Stimulated activated CD4-positive, alpha-beta T cell treated with anti-CD3 and anti-CD28 coated beads, TNF-alpha, amount 100 ng/mL, for 4 hours (primary cell): ENCODE measurements around the gene COL1A1.

Experiments used
- DNase-seq, 3 experiments: peaks; one replicate each; pipeline ENCODE4 v3.0.0-alpha.2; 2020; ENCODE audit warnings: low read depth in 3 of 3

Gene COL1A1

DNA sequence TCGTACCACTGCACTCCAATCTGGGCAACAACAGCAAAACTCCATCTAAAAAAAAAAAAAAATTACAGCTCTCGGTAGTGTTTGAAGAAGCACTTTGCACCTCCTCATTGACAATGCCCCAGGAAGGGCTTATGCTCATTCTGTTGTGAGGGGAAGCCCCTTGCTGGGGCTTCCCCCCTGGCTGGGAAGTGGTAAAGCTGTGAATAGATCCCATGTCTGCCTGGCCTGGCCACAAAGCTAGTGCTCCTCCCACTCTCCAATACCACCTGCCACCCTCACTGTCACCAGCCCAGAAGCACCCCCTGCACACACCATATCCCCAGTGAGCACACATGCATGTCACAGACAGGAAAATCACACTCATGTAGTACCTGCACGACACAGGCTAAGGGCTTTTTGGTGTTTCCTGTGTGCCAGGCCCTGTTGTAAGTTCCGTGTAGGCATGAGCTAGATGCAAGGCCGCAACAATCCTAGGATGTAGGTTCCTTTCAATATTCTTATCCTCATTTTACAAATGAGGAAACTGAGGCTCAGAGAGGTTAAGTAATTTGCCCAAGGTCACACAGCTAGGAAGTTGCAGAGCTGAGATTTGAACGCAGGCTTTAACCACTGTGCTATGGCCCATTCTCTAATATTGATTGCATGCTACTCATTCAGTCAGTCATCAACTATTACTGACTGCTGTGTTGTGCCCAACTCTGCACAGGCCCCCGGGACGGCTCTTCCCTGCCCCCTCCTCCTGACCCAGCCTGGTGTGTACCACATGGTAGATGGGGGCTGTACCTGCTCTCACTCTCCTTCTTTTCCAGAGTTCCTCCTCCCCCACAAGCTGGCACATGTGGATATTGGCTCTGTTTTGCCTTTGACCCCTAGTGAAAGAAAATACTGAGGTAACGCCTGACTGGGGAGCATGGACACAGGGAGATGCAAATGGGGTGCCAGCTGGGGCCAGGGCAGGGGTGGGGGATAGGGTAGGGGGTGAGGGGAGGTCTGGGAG is 11.9 kb upstream of the COL1A1 start:
- no peak for DNase-seq

DNA sequence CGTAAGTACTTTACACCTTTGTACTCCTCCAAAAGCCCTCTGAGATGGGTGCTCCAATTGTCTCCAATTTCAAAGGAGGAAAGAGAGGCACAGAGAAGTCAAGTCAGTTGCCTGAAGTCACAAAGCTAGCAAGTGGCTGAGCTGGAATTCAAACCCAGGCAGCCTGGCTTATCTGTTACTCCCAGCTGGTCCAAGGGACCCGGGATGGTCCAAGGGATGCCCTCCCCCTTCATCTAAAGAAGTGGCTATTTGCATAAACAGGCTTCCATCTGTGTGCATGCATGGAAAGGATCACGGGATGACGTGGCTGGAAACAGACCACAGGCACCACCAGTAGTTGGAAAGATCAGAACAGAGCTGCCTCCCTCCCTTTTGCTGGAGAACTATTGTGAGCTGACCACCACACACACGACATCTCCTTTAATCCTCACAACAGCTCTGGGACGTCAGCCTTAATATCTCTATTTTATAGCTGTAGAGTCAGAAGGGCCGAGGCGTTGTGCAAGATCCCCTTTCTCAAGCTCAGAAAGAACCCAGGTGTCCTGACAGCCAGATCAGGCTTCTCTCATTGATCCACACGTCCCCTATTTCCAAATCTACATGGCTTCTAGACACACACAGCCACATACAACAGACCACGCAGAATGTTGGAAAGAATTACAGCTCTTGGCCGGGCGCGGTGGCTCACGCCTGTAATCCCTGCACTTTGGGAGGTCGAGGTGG is 10.9 kb upstream of the COL1A1 start:
- DNase-seq: no peak

DNA sequence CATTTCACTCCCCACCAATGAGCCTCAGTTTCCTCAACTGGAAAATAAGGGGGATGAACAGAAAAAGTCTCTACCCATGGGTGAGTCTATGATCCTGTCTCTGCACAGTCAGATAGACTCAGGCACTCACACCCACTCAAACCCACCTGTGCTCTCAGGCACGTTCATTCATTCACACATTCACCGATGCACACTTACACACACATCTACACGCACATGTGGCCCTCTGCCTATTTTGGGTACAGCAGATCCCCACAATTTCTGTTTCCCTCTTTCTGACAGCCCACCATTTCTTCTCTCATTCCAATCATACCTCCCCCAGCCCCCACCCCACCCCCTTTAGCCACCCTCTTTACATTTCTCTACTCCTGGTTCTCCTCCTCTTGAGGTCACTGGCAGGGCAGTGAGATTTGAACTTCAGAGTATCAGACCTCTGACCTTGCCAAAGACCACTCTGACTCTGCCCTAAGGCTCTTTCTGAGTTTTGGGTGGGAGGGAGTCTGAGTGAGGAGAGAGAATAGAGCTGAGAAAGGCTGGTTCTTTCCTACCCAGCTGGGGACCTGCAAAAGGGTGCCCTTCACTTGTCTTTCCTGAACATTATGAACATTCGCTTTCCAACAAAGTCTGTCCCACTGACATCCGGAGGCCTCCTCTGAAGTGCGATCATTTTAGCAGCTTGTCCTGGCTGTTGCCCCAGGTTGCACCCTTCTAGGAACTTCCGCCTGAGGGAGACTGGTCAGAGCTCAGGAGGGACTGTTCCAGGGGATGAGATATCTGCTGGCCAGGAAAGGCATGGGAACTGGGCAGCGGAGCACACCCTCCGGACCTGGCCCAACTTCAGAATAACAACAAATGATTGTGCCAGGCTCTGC is 10.1 kb upstream of the COL1A1 start:
- no peak for DNase-seq

DNA sequence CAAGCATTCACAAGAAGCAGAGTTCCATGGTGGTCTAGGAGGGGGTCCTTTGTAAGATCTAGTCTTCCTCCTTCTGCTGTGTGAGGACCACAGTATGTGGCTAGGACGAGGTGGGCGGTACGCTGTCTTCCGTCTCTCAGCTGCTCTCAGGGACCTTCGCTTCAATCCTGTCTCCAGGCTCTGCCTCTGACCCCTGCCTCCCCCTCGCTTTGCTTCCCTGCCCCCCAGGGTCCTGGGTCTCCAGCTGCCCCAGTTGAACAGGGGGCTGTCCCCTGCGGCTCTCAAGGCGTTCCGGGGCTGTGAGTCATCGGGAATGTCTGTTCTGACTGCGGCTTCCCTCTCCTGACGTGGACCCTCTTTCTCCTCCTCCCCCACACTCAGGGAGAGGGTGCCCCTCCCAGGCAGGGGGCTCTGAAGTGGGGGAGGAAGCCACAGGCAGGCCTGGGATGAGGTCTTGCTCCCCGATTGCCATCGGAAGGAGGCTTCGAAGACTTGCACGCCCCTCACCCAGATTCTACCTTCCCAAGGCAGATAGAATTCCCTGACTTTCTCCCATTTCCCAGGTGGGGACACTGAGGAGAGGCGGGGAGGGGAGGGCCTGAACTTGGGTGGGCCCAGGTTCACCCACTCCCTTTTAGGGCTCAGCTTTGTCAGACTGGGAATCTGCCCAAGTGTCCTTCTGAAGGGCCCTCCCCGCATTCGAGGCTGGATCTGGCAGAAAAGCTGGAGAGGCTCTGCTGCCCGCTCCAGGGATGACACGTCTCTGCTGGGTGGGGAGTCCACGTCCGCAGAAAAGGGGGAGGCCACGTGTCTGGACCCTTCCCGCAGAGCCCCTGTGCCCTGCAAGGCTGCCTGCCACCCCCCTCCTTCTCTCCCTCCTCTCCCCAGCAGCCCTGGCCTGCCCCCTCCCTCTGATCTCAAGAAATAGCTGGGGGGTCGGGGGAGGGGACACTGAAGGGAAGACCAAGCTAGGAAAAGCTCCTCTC is 9.1 kb upstream of the COL1A1 start:
- no peak for DNase-seq

DNA sequence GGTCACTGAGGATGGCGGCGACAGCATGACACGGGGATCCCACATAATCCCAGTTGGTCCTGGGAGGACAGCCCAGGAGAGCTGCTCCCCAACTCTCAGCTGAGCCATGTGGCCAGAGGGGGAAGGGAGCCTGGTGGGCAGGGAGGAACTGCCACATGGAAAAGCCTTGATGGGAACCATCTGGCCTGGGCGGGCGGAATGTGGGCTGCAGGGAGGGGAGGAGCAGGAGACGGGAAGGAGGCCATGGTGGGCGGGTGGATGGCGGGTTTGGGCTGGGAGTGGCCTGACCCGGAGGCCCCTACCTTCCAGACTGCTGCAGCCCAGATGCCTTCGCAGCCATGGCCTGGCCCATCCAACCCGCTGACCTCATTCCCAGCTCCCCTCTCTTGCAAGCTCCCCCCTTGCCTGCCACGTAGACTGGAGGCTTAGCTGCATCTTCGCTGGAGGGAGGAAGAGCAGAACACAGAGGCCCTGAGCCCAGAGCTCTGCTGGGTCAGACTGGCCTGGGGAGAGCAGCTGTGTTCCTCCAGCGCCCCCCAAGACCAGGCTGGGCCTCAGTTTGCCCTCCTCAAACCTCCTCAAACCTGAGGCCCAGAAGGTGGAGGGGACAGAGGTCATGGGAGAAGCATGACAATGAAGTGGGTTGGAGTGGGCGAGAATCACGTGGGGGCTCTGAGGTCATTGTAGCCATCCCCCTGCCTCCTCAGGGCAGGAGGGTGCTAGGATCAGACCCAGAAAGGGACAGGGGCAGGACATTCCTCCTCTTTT is 8.2 kb upstream of the COL1A1 start:
- DNase-seq: no peak

DNA sequence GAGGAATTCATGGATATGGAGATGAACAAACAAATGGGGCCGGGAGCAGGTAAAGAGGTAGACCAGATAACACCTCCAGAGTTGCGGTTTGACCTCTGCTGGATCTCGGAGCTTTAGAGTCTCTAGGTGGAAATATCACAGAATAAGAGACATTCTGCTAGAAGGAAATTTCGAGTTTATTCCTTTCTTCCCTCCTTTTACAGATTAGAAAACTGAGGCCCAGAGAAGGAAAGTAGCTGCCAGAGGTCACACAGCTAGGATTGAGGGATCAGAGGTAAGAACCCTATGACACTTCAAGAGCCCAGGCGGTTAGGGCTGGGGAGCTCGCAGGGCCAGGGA is 7.7 kb upstream of the COL1A1 start:
- no peak for DNase-seq

DNA sequence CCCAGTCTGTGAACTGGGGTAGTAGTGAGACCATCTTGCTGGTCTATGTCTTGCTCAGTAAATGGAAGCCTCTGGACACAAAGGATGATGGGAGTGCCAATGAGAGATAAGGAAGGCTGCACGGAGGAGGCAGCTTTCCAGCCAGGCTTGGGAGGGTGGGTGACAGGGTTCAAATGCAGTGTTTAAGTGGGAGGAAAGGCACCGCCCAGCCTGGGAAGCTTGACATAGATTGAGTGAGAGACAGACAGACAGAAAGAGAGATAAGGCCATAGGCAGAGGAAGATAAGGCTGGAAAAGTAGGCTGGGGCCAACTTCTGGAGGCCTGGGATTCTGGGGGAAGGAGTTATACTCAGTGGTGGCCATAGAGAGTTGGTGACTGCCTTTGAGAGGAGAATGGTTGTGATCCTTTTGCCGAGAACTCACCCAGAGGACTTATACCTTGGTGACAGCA is 7.2 kb upstream of the COL1A1 start:
- DNase-seq: no peak

DNA sequence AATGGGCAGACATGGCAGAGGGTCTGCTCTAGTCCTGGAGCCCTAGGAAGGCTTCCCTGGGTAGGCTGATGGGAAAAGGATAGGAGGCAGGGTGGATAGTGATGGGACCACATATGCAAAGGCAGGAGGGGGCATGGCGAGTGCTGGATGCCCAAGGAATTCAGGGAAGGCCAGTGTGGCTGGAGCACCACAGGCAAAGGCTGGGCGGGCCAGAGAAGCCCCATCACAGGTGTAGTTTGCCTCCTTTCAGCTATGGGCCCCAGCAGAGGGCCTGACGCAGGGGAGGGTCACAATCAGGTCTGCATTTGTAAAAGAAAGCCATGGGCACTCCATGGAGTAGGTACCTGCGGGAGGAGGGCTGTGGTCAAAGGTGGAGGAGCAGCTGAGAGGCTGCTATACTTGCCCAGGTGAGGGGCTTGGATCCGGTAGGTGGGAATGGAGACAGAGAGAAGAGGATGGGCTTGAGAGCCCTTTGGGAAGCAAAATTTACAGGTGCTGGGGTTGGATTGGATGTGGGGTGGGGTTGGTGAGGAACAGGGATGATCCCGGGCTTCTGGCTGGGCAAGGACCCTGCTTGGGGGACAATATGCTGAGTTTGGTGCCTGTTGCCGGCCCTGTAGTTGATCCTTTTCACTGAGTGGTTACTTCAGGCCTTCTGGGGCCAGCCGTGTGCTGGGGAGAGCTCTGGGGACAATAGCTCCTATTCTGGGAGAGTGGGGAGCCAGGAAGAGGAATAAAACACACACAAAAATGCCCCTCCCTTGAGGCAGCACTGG is 6.5 kb upstream of the COL1A1 start:
- DNase-seq: no peak

DNA sequence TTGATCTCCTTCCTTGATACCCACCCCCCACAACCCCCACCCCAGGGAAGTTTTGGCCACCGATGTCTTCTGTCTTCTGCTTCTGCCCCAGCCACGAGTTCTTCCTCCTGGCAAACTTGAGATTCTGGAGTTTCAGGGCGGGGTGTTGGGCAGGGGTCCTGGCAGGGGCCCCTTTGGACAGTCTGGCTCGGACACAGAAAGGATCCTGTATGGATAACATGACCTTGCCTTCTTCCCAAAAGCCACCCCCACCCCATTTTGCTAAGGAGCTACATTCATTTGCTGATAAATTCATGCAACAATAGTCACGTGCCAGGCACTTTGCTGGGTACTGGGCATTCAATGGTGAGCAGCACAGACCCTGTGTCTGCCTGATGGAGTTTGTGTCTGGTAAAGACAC is 5.9 kb upstream of the COL1A1 start:
- no peak for DNase-seq

DNA sequence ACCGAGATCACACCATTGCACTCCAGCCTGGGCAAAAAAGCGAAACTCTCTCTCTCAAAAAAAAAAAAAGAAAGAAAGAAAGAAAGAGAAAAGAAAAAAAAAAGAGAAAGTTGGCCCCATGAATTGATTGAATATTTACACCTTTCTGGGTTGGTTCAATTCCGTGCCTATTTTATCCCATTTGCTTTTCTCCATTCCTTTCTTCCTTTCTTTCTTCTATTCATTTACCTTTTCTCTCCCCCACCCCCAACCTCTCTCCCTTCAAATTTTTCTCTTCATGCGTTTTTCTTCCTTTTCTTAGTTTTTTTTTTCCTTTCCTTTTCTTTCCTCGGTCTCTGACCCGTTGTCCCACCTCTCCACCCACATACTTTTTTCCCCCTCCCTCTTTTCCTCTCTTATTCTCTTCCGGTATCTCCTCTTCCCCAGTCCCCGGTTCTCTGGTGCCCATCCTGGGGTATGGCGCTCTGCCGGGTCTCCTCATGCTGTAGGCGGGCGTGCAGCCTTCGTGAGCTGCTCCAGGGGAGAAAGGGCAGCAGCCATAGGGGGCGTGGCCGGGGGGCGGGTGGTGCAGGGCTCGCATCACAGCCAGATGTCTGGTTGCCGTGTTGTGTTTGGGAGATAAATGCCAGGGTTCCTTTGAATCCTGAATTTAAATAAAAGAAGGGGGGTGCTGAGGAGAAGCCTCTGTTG is 5.3 kb upstream of the COL1A1 start:
- DNase-seq: no peak

DNA sequence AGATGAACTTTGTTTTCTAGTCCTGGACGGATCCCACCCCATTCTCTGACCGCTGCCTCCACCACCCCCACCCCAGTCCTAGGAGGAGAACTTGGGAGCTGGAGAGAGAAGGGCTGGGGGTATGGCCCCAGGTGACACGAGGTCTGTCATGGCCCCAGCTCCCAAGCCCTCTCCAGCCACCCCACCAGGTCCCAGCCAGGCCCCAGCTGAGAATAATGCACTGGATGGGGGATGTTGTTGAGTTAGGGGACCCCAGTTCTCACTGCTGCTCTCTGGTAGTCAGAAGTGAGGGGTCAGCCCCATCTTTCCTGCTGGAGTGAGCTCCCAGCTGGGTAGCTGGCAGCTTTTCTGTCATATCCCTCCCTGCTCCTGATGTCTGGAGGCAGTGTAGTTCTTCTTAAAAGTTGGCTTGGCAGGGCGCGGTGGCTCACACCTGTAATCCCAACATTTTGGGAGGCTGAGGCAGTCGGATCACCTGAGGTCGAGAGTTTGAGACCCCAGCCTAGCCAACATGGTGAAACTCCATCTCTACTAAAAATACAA is 4.6 kb upstream of the COL1A1 start:
- DNase-seq: no peak

DNA sequence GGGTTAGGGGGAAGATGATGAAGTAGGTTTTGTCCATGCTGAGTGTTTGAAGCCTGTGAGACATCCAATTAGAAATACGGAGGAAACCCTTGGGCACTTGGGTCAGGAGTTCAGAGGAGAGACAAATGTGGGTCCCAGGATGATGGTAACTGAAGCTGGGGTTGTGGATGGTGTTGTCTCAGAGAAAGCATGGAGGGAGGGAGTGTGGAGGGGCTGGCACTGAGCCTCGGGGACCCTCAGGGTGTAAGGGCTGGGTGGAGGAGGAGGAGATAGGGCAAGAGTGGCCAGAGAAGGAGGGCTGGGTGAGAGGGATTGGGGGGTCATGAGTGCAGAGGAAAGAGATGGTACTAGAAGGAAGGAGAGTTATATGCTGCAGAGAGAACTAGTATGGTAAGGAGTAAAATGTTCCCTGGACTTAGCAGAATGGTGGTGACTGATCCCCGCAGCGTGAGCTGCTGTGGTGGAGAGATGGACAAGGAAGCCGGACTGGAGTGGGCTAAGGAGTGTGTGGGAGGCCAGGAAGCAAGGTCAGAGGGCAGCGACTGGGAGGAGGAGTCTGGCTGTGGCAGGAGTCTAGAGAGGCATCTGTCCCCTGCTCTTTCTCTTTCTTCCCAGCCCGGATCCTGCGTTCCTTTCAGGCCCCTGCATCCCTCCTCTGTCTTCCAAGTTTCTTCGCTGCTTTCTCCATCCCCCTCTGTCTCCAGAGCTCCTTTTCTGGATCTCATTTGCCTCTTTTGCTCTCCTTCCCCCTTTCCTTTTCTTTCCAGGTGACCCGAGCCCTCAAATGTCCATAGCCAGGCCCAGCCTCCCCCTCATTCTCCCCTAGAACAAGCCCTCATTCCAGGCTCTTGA is 3.9 kb upstream of the COL1A1 start:
- DNase-seq: no peak

DNA sequence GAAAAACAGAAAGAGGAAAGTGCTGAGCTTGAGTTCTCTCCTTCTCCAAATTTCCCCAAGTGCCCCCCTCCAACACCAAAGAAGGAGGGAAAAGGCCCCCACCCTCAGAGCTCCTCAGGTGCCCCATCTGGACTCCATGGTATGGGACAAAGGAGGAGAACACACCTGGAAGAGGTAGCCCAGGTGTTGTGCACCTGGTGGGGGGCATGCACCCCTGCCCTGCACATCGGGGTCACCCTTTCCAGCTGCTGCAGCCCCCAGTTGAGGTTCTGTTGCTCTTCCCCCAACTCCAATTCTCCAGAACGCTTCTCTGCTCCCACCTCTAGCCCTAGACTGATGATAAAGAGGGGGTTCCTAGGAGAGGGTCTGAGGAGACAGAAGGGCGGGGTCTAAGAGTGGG is 3.0 kb upstream of the COL1A1 start:
- DNase-seq: no peak

DNA sequence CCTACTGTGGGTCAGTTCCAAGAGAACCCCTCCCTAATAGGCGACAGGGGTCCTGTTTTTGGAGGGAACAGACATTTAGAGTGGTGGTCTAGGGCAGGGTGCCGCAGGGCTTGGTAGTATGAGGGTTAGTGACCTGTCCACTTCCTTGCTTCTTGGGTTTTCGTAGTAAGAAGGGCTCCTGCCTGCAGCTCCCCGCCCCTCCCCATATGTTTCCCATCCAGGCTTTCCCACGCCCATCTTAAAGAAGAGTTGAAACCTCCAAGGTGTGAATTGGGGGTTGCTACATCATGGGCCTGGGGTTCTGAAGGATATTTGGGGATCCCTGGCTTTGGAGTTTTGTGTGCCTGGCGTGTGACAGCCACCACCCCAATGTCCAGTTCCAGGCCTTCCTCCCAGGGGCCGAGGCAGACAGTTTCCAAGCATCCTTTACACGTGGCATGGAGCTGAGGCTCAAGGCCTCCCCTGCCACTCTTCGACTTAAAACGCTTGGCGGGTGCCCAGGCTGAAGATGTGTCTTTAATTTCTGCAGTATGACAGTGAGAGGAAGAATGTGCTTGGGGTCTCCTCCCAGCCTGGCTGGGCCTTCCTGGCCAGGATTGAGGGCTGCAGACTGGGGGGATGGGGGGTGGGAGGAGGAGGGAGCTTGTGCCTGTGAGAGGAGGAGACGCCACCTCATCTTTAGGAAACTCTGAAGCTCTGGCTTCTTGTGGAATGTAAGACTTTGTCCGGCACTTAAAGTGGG is 2.3 kb upstream of the COL1A1 start:
- DNase-seq: no peak

DNA sequence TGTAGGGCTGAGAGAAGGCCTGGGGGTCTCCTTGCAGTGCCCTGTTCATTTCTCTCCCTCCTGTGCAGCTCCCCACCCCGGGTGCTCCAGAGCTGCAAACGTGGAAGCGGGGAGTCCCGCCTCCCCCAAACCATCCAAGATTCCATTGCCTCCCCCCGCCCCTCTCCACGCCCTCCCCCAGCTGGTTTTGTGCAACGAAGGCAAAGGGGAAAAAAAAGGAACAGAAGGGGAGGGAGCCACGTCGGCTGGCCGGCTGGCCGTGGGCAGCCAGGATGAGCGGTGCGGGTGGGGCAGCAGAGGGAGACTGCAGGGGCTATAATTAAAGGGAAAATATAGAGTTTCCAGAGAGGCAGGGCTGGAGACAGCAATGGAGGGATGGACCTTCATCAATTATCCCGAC is 1.7 kb upstream of the COL1A1 start:
- DNase-seq: no peak

DNA sequence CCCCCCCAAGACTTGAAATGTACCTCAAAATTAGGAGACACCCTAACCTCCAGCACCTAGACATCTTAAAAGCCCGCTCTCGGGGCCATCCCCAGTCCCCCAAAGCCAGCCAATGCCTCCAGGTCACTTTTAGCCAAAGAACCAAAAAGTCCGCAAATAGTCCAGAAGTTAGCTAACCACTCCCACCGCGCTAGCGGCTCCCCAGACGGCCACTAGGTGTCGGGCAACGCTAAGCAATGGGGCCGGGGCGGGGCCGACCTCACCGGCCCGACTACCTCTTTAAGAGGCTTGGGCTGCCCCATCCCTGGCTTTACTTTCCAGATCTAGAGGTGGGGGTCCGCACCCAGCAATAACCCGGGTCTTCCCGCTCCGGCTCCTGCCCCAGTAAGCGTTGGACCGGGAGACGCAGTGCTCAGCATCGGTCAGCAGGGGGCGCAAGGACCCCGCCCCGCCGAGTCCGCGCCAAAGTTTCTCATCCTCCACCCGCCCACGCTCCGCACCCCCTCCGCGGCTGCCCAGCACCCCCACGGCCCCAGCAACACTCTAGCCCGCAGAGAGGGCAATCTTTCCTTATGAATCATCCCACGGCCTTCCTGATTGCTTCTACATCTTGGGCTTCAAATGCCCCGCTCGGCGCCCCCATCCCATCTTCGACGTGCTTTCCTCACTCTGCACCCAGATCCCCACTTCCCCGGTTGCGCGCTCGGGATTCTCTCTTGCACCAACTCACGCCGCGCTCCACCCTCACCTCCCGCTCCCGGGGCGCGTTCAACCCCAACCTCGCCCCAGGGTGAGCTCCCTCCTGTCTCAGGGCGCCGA is 765 bp downstream of the COL1A1 start:
- DNase-seq: peak; percentile 55 to 68 (median 63)
